ENCODE results near the gene DGKI.

DGKI gene

GRCh38 chr7:137636376-137636775 is 210.4 kb downstream of the DGKI start:
- no peak for TF ChIP-seq CTCF (IDR thresholded peaks at IDR 0.05; ENCODE audit: low read depth, low read length)
- in situ Hi-C loops (cut with HindIII; ENCODE audit: low sequenced_read_pairs) = no loop called here
- no peak overlapping the region for H3K4me3 ChIP-seq (ENCODE audit: low read depth, low read length)
- DNase-seq (ENCODE audit: low read depth, low spot score) = no peak

GRCh38 chr7:137635874-137636273 is 210.9 kb downstream of the DGKI start:
- no peak for TF ChIP-seq CTCF (IDR thresholded peaks at IDR 0.05; ENCODE audit: low read depth, low read length)
- no peak overlapping the region for H3K4me3 ChIP-seq (ENCODE audit: low read depth, low read length)
- no peak for DNase-seq (ENCODE audit: low read depth, low spot score)
- in situ Hi-C loops (cut with HindIII; ENCODE audit: low sequenced_read_pairs) = no loop called here

- TF ChIP-seq CTCF (IDR thresholded peaks at IDR 0.05; ENCODE audit: low read depth, low read length) = no peak
- in situ Hi-C loops (cut with HindIII; ENCODE audit: low sequenced_read_pairs) = no loop called here
- no peak for DNase-seq (ENCODE audit: low read depth, low spot score)
- no peak overlapping the region for H3K4me3 ChIP-seq (ENCODE audit: low read depth, low read length)
Observed at GRCh38 chr7:137635132-137635531, 211.6 kb downstream of the DGKI start.

- H3K4me3 ChIP-seq (ENCODE audit: low read depth, low read length) = no peak overlapping the region
- no peak for DNase-seq (ENCODE audit: low read depth, low spot score)
- in situ Hi-C loops (cut with HindIII; ENCODE audit: low sequenced_read_pairs) = no loop called here
- TF ChIP-seq CTCF (IDR thresholded peaks at IDR 0.05; ENCODE audit: low read depth, low read length) = no peak
Observed at GRCh38 chr7:137634356-137634755, 212.4 kb downstream of the DGKI start.

- in situ Hi-C loops (cut with HindIII; ENCODE audit: low sequenced_read_pairs) = no loop called here
- H3K4me3 ChIP-seq (ENCODE audit: low read depth, low read length) = no peak overlapping the region
- no peak for DNase-seq (ENCODE audit: low read depth, low spot score)
- no peak for TF ChIP-seq CTCF (IDR thresholded peaks at IDR 0.05; ENCODE audit: low read depth, low read length)
Observed at GRCh38 chr7:137633133-137633532, 213.6 kb downstream of the DGKI start.

- no peak overlapping the region for H3K4me3 ChIP-seq (ENCODE audit: low read depth, low read length)
- no peak for DNase-seq (ENCODE audit: low read depth, low spot score)
- in situ Hi-C loops (cut with HindIII; ENCODE audit: low sequenced_read_pairs) = no loop called here
- no peak for TF ChIP-seq CTCF (IDR thresholded peaks at IDR 0.05; ENCODE audit: low read depth, low read length)
Observed at GRCh38 chr7:137628216-137628615, 218.6 kb downstream of the DGKI start.

- DNase-seq (ENCODE audit: low read depth, low spot score) = peak; percentile 56
- TF ChIP-seq CTCF (IDR thresholded peaks at IDR 0.05; ENCODE audit: low read depth, low read length) = peak; percentile 85
Observed at GRCh38 chr7:137626469-137627067, 220.2 kb downstream of the DGKI start.

More at GRCh38 chr7:137626469-137627067, 220.2 kb downstream of the DGKI start:
- in situ Hi-C loops (cut with HindIII; ENCODE audit: low sequenced_read_pairs) = no loop called here
- H3K4me3 ChIP-seq (ENCODE audit: low read depth, low read length) = no peak overlapping the region

All from astrocyte of the spinal cord (primary cell).